K562 (cell line): ENCODE results near the gene DACT1.

Experiments used
- CBX2 ChIP-seq: fragments of 200-600 bp; sonication (generic); IDR thresholded peaks from one replicate; pipeline ENCODE4 v1.6.1; 2012; ENCODE audit warnings: mild to moderate bottlenecking, low read length, inconsistent platforms; ENCODE audit not compliant: insufficient read depth, poor library complexity, severe bottlenecking
- CEBPB ChIP-seq: fragments of 450-650 bp; IDR thresholded peaks from 2 replicates; pipeline ENCODE4 v1.6.1; 2016; ENCODE audit warnings: missing genetic modification characterization, missing compliant biosample characterization
- ELF1 ChIP-seq: fragments of 200-800 bp; sonication (Bioruptor generic); IDR thresholded peaks from 2 replicates; pipeline ENCODE4 v1.6.1; 2016; ENCODE audit warnings: missing genetic modification characterization, missing compliant biosample characterization
- EP300 ChIP-seq: IDR thresholded peaks from 2 replicates; pipeline ENCODE4 v1.6.1; 2012; ENCODE audit warnings: low read length, improper control_type of control experiment
- NR2C2 ChIP-seq, 2 experiments: fragments of 200-800 bp in 1 of 2; sonication (Bioruptor generic) in 1 of 2; sonication (generic) in 1 of 2; formaldehyde crosslinking in 1 of 2; IDR thresholded peaks; 2 replicates each; pipeline versions ENCODE4 v1.6.1 to v1.8.0; 2016 to 2022; ENCODE audit warnings: mild to moderate bottlenecking in 1 of 2, missing compliant biosample characterization in 1 of 2, missing genetic modification characterization in 1 of 2, missing genetic modification reagents in 1 of 2
- POLR2A ChIP-seq: fragments of 450-650 bp; conservative IDR thresholded peaks from 2 replicates; pipeline ENCODE4 v1.6.1; 2016
- PTRF ChIP-seq: fragments of 450-650 bp; IDR thresholded peaks from 2 replicates; pipeline ENCODE4 v1.6.1; 2016; ENCODE audit warnings: mild to moderate bottlenecking, missing genetic modification characterization, missing compliant biosample characterization
- TARDBP ChIP-seq: fragments of 450-650 bp; IDR thresholded peaks from 2 replicates; pipeline ENCODE4 v1.6.1; 2016
- ZKSCAN1 ChIP-seq: fragments of 150-350 bp; IDR thresholded peaks from 2 replicates; pipeline ENCODE4 v1.6.1; 2016; ENCODE audit warnings: low read depth, low read length
- ZNF707 ChIP-seq: fragments of 250-450 bp; sonication (Bioruptor Pico); conservative IDR thresholded peaks from 2 replicates; pipeline ENCODE4 v1.8.0; 2022; ENCODE audit warnings: inconsistent platforms, mild to moderate bottlenecking, moderate library complexity
- ZSCAN29 ChIP-seq: fragments of 450-650 bp; IDR thresholded peaks from 2 replicates; pipeline ENCODE4 v1.6.1; 2017

DNA sequence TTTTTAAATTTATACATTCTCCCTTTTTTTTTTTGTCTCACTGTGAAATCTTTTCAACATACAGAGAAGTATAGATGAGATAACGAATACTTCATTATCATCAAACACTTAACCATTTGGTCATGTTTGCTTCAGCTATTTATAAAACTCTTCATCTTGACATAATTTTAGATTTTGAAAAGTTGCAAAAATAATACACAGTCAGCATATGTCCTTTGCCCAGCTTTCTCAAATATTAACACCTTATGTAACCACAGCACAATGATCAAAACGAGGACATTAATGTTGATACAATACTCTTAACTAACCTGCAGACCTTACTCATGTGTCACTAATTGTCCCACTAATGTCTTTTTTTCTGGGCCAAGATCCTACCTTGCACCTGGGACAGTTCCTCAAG, 36.0 kb downstream of the DACT1 start:
- TF ChIP-seq ELF1 (tag) (no peak), ZNF707 (CRISPR knock-in tag) (no peak), EP300 (no peak), NR2C2 (CRISPR knock-in tag; IDR thresholded peaks at IDR 0.05) (no peak), NR2C2 (tag; IDR thresholded peaks at IDR 0.05) (no peak), ZKSCAN1 (no peak), POLR2A (no peak), ZSCAN29 (no peak), TARDBP (no peak), CBX2 (no peak), PTRF (tag) (no peak), CEBPB (tag) (no peak)
